ENCODE results near the gene SLFN5.
A peak's percentile ranks its signal among the peaks of the same experiment; 100 is the strongest.

Gene SLFN5

GRCh38 chr17:35312790-35313711, 70.2 kb downstream of the SLFN5 start:
- peak; percentile 63 to 77 for DNase-seq (ENCODE audit: low read depth in 1 of 2, low spot score in 1 of 2)
- in situ Hi-C loops (cut with HindIII; ENCODE audit: low pct_unique_long_range_greater_than_20kb, low sequenced_read_pairs): loop anchor here (25.0 kb wide), 1 partner anchor 224 kb away; the partner anchor contains the start of gene SLFN12L
- no peak for TF ChIP-seq JUND (IDR thresholded peaks at IDR 0.05; ENCODE audit: low read depth)

GRCh38 chr17:35313875-35314409, 71.1 kb downstream of the SLFN5 start:
- in situ Hi-C loops (cut with HindIII; ENCODE audit: low pct_unique_long_range_greater_than_20kb, low sequenced_read_pairs): loop anchor here (25.0 kb wide), 1 partner anchor 223 kb away; the partner anchor contains the start of gene SLFN12L
- no peak for DNase-seq (ENCODE audit: low read depth in 1 of 2, low spot score in 1 of 2)
- no peak for TF ChIP-seq JUND (IDR thresholded peaks at IDR 0.05; ENCODE audit: low read depth)

- TF ChIP-seq JUND (IDR thresholded peaks at IDR 0.05; ENCODE audit: low read depth): no peak
- in situ Hi-C loops (cut with HindIII; ENCODE audit: low pct_unique_long_range_greater_than_20kb, low sequenced_read_pairs): loop anchor here (25.0 kb wide), 1 partner anchor 223 kb away; the partner anchor contains the start of gene SLFN12L
- no peak for DNase-seq (ENCODE audit: low read depth in 1 of 2, low spot score in 1 of 2)
These were observed 71.7 kb downstream of the SLFN5 start for GRCh38 chr17:35314415-35315216.

- DNase-seq (ENCODE audit: low read depth in 1 of 2, low spot score in 1 of 2): no peak
- TF ChIP-seq JUND (IDR thresholded peaks at IDR 0.05; ENCODE audit: low read depth): no peak
- in situ Hi-C loops (cut with HindIII; ENCODE audit: low pct_unique_long_range_greater_than_20kb, low sequenced_read_pairs): loop anchor here (25.0 kb wide), 1 partner anchor 222 kb away; the partner anchor contains the start of gene SLFN12L
These were observed 72.4 kb downstream of the SLFN5 start for GRCh38 chr17:35315283-35315682.

GRCh38 chr17:35315971-35316370, 73.1 kb downstream of the SLFN5 start:
- in situ Hi-C loops (cut with HindIII; ENCODE audit: low pct_unique_long_range_greater_than_20kb, low sequenced_read_pairs): loop anchor here (25.0 kb wide), 1 partner anchor 221 kb away; the partner anchor contains the start of gene SLFN12L

GRCh38 chr17:35322749-35323148, 79.9 kb downstream of the SLFN5 start:
- DNase-seq (ENCODE audit: low read depth in 1 of 2, low spot score in 1 of 2): no peak
- in situ Hi-C loops (cut with HindIII; ENCODE audit: low pct_unique_long_range_greater_than_20kb, low sequenced_read_pairs): loop anchor here (25.0 kb wide), 1 partner anchor 215 kb away; the partner anchor contains the start of gene SLFN12L
- no peak for TF ChIP-seq JUND (IDR thresholded peaks at IDR 0.05; ENCODE audit: low read depth)

More at GRCh38 chr17:35315971-35316370, 73.1 kb downstream of the SLFN5 start:
- DNase-seq (ENCODE audit: low read depth in 1 of 2, low spot score in 1 of 2): no peak
- TF ChIP-seq JUND (IDR thresholded peaks at IDR 0.05; ENCODE audit: low read depth): no peak
